ENCODE data around the gene WWP2. TPM values are rescaled to one million over a fixed set of nuclear protein-coding genes. Genes with fewer than 3 reads are reported as not detected.

WWP2 gene
- total RNA-seq, 1 experiment from 2014 or later = 40.2 TPM

DNA sequence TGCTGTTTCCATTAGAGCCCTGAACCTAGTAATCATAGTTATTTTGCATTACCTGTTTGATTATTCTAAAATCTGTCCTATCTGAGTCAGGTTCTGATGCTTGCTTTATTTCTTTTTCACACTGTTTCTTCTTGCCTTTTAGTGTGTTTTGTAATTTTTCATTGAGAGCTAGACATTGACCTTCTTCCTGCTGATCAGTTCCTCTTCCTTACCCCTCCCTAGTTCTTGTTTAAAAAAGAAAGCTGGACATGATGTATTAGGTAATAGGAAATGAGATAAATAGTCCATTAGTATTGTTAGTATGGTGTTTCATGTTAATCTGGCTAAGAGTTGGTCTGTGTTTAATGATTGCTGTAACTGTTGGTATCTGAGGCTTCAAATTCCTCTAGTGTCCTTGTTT lies 13.4 kb downstream of the WWP2 start:
- no peak overlapping the region for H2BK5ac ChIP-seq (ENCODE audit: insufficient read length, low read length)
- H3K4me2 ChIP-seq (ENCODE audit: insufficient read depth, insufficient read length, low read length) = no peak overlapping the region
- H3K27me3 ChIP-seq (ENCODE audit: insufficient read depth, low read length) = no peaks in the 10 kb centered on the region
- no peak overlapping the region for H3K27ac ChIP-seq (ENCODE audit: insufficient read length, low read depth, low read length)
- no peak overlapping the region for H3K4me3 Mint-ChIP-seq
- no peak overlapping the region for H4K91ac ChIP-seq (ENCODE audit: insufficient read length, low read depth, low read length)
- no peak overlapping the region for H2BK120ac ChIP-seq (ENCODE audit: low read depth, low read length, poor library complexity, severe bottlenecking)
- no peak overlapping the region for H3K56ac ChIP-seq (ENCODE audit: insufficient read length, low read depth, low read length)
- H4K5ac ChIP-seq (ENCODE audit: insufficient read length, low read depth, low read length) = no peak overlapping the region
- H3K9me3 Mint-ChIP-seq = peaks cover 0 to 5% of the 10 kb centered on the region in 2 experiments; a peak in 2 of 5 replicates
- H3K9me3 ChIP-seq (ENCODE audit: control insufficient read depth, low read depth, low read length) = no peaks in the 10 kb centered on the region
- H3K4ac ChIP-seq (ENCODE audit: low read depth, low read length) = no peak overlapping the region
- no peak for DNase-seq
- peaks cover 6 to 8% of the 10 kb centered on the region in 2 experiments; a peak in 3 of 4 replicates for H3K4me1 Mint-ChIP-seq
- peaks cover 2 to 11% (median 8%) of the 10 kb centered on the region in 3 experiments; a peak in 3 of 7 replicates for H3K36me3 Mint-ChIP-seq (ENCODE audit: insufficient read depth in 1 of 3, low read depth in 3 of 3)
- H3K27ac Mint-ChIP-seq = no peak overlapping the region
- H3K9ac ChIP-seq (ENCODE audit: extremely low read depth, insufficient read length, low read length) = no peak overlapping the region
- H3K27me3 Mint-ChIP-seq (ENCODE audit: low read depth) = no peaks in the 10 kb centered on the region
- no peaks in the 10 kb centered on the region for H3K4me1 ChIP-seq (ENCODE audit: insufficient read depth, low read length)
- no peaks in the 10 kb centered on the region for H3K79me1 ChIP-seq (ENCODE audit: insufficient read depth, low read depth, low read length, poor library complexity, severe bottlenecking)
- no peaks in the 10 kb centered on the region for H4K20me1 ChIP-seq (ENCODE audit: control insufficient read depth, insufficient read depth, insufficient read length)
- H3K23me2 ChIP-seq (ENCODE audit: insufficient read length, low read depth, low read length, poor library complexity, severe bottlenecking) = no peaks in the 10 kb centered on the region
- no peak overlapping the region for H2AK5ac ChIP-seq (ENCODE audit: insufficient read length, low read length)
- H2BK15ac ChIP-seq (ENCODE audit: low read depth, low read length) = no peak overlapping the region
- no peak overlapping the region for H3K23ac ChIP-seq (ENCODE audit: insufficient read length, low read depth, low read length)
- no peak overlapping the region for H4K8ac ChIP-seq (replicated peaks; ENCODE audit: insufficient read length, low read depth, low read length)
- TF ChIP-seq, protein P1, sequence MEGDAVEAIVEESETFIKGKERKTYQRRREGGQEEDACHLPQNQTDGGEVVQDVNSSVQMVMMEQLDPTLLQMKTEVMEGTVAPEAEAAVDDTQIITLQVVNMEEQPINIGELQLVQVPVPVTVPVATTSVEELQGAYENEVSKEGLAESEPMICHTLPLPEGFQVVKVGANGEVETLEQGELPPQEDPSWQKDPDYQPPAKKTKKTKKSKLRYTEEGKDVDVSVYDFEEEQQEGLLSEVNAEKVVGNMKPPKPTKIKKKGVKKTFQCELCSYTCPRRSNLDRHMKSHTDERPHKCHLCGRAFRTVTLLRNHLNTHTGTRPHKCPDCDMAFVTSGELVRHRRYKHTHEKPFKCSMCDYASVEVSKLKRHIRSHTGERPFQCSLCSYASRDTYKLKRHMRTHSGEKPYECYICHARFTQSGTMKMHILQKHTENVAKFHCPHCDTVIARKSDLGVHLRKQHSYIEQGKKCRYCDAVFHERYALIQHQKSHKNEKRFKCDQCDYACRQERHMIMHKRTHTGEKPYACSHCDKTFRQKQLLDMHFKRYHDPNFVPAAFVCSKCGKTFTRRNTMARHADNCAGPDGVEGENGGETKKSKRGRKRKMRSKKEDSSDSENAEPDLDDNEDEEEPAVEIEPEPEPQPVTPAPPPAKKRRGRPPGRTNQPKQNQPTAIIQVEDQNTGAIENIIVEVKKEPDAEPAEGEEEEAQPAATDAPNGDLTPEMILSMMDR (conservative IDR thresholded peaks at IDR 0.05) = no peak
- no peak overlapping the region for H2BK20ac ChIP-seq (ENCODE audit: low read depth, low read length, poor library complexity, severe bottlenecking)
- no peak overlapping the region for H2AFZ ChIP-seq (ENCODE audit: low read length)
- no peak overlapping the region for H3K18ac ChIP-seq (ENCODE audit: insufficient read length, low read depth, low read length)
- peaks cover 5% of the 10 kb centered on the region; the same call in 1 of the 2 replicates for H3K79me2 ChIP-seq (ENCODE audit: insufficient read depth, low read length)
- H3K14ac ChIP-seq (ENCODE audit: insufficient read depth, low read length) = no peak overlapping the region
- H2BK12ac ChIP-seq (ENCODE audit: insufficient read length, low read depth, low read length) = no peak overlapping the region
- no peak overlapping the region for H3T11ph ChIP-seq (ENCODE audit: low read length)

Data from H9 (cell line).